Caco-2 (cell line): Measurements from ENCODE around the gene COPS9. TPM values are rescaled to one million over a fixed set of nuclear protein-coding genes. Genes with fewer than 3 reads are reported as not detected.

Experiments
- BruUV-seq: library from RNA; stranded (reverse); fragments of 400-500 nt; replicated peaks from 2 replicates; lab custom pipeline; 2021; lab: Mats Ljungman, UMichigan
- CTCF ChIA-PET: fragments of 300-600 bp; sonication (Branson Sonifier 250); formaldehyde crosslinking; loops from one replicate; lab custom pipeline; 2022; ENCODE audit warnings: antibody characterized with exemption; lab: Charles Lee
- POLR2A ChIA-PET: fragments of 300-600 bp; sonication (Branson Sonifier 250); formaldehyde crosslinking; loops from one replicate; lab custom pipeline; 2022; ENCODE audit warnings: antibody characterized with exemption; lab: Charles Lee
- DNase-seq, 2 experiments: peaks; one replicate each; pipeline versions ENCODE4 v3.0.0 to v3.0.0-alpha.2; 2020 to 2022
- H3K27me3 ChIP-seq: replicated peaks from 2 replicates; pipeline ENCODE4 v1.6.0; 2011; ENCODE audit warnings: low read length; ENCODE audit not compliant: control insufficient read depth, insufficient read depth
- H3K36me3 ChIP-seq: 2 replicates; pipeline ENCODE4 v1.5.1; 2011; ENCODE audit warnings: low read length; ENCODE audit not compliant: control insufficient read depth, insufficient read depth
- H3K4me1 ChIP-seq: fragments of 250-450 bp; sonication (Bioruptor Pico); 2 replicates; pipeline ENCODE4 v1.5.1; 2020; ENCODE audit warnings: mild to moderate bottlenecking
- H3K4me3 ChIP-seq: 2 replicates; pipeline ENCODE4 v1.5.1; 2011; ENCODE audit warnings: low read depth, mild to moderate bottlenecking, control low read depth, low read length
- H3K9me3 ChIP-seq: fragments of 250-450 bp; sonication (Bioruptor Pico); 2 replicates; pipeline ENCODE4 v1.5.1; 2020; ENCODE audit warnings: mild to moderate bottlenecking, moderate library complexity
- H3K27ac Mint-ChIP-seq: one replicate; pipeline ENCODE4 v1.8.0; 2022; ENCODE audit warnings: mixed read lengths; ENCODE audit not compliant: unreplicated experiment
- H3K27me3 Mint-ChIP-seq: one replicate; pipeline ENCODE4 v1.8.0; 2022; ENCODE audit warnings: mixed read lengths; ENCODE audit not compliant: insufficient read depth, unreplicated experiment
- H3K36me3 Mint-ChIP-seq: one replicate; pipeline ENCODE4 v1.8.0; 2022; ENCODE audit warnings: mild to moderate bottlenecking, mixed read lengths; ENCODE audit not compliant: insufficient read depth, unreplicated experiment
- H3K4me1 Mint-ChIP-seq: one replicate; pipeline ENCODE4 v1.8.0; 2022; ENCODE audit warnings: low read depth, mixed read lengths; ENCODE audit not compliant: unreplicated experiment
- H3K4me3 Mint-ChIP-seq: one replicate; pipeline ENCODE4 v1.8.0; 2022; ENCODE audit warnings: mild to moderate bottlenecking, moderate library complexity, mixed read lengths; ENCODE audit not compliant: unreplicated experiment
- H3K9me3 Mint-ChIP-seq: one replicate; pipeline ENCODE4 v1.8.0; 2022; ENCODE audit warnings: mixed read lengths; ENCODE audit not compliant: unreplicated experiment
- CTCF ChIP-seq, 2 experiments: fragments of 200-600 bp in 1 of 2; IDR thresholded peaks; 1 replicate in 1 of 2; 2 replicates in 1 of 2; pipeline versions ENCODE4 v1.5.1 to v1.8.0; 2011 to 2022; ENCODE audit warnings: antibody characterized with exemption in 1 of 2, control low read depth in 1 of 2, inconsistent platforms in 1 of 2, low read depth in 1 of 2, low read length in 1 of 2, mild to moderate bottlenecking in 1 of 2, moderate library complexity in 1 of 2; ENCODE audit not compliant: insufficient read depth in 1 of 2, severe bottlenecking in 1 of 2, unreplicated experiment in 1 of 2
- intact Hi-C: fragments of 100-400 bp; cut with micrococcal nuclease; formaldehyde crosslinking; loops from one replicate; pipeline ENCODE4 v1.10.0; 2022; ENCODE audit not compliant: unreplicated experiment
- total RNA-seq: library from RNA; stranded (reverse); gene quantifications from 2 replicates; pipeline ENCODE4 v1.2.3, GENCODE V29; 2022

Gene COPS9
- total RNA-seq, 1 experiment from 2014 or later = 86.3 TPM

DNA sequence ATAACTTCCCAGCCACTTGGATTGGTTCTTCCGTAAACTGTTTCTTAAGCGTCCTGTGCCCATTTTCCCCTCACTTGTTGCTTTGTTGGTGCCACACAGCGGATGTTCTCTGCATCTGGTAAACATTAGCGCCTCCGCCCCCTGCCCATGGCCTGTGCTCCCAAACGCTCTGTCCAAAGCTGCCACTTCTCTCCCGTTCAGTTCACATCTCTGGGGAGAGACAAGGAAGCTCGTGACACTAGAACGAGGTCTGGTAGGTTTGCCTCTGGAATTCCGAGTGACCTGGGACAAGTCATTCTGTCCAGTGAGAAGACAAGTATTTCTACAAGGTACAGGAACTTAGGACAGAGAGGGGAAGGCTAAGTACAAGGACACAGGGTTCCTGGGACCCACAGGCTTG lies 9.4 kb downstream of the COPS9 start:
- no peak for DNase-seq
- Mint-ChIP-seq H3K27ac (no peak overlapping the region), H3K4me3 (no peak overlapping the region), H3K36me3 (no peaks in the 10 kb centered on the region), H3K27me3 (no peaks in the 10 kb centered on the region), H3K4me1 (no peaks in the 10 kb centered on the region), H3K9me3 (no peaks in the 10 kb centered on the region)
- no peak for TF ChIP-seq CTCF (IDR thresholded peaks at IDR 0.05; ENCODE audit: insufficient read depth in 1 of 2, low read depth in 1 of 2, low read length in 1 of 2, severe bottlenecking in 1 of 2, unreplicated experiment in 1 of 2)
- no peaks in the 10 kb centered on the region for H3K27me3 ChIP-seq
- no peaks in the 10 kb centered on the region for H3K36me3 ChIP-seq
- ChIA-PET CTCF (no interaction called here), POLR2A (no interaction called here)
- intact Hi-C loops = no loop called here
- H3K9me3 ChIP-seq = no peaks in the 10 kb centered on the region
- no peak overlapping the region for H3K4me3 ChIP-seq
- no TSS peak for BruUV-seq
- no peaks in the 10 kb centered on the region for H3K4me1 ChIP-seq

DNA sequence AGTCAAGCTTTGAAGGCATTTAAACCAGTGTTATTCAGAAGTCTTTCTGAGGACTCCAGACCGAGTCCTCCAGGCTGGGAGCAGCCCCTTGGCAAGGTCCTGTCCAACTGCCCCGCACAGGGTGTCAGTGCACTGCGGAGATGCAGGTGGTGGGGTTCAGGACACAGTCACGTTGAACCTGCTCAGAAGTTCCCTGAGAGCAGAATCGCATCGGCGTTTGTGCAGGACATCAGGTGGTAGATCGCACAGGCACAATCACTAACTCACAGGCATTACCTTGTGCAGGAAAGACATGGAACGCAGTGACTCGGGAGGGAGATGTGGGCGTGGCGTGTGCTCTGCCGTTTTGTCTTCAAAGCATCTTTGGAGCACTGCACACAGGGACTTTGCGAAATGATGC lies 10.4 kb downstream of the COPS9 start:
- ChIA-PET CTCF (no interaction called here), POLR2A (no interaction called here)
- Mint-ChIP-seq H3K27ac (no peak overlapping the region), H3K9me3 (no peaks in the 10 kb centered on the region), H3K36me3 (no peaks in the 10 kb centered on the region), H3K4me3 (no peak overlapping the region), H3K27me3 (no peaks in the 10 kb centered on the region), H3K4me1 (no peaks in the 10 kb centered on the region)
- BruUV-seq = no TSS peak
- H3K4me3 ChIP-seq = no peak overlapping the region
- no peaks in the 10 kb centered on the region for H3K4me1 ChIP-seq
- TF ChIP-seq CTCF (IDR thresholded peaks at IDR 0.05; ENCODE audit: insufficient read depth in 1 of 2, low read depth in 1 of 2, low read length in 1 of 2, severe bottlenecking in 1 of 2, unreplicated experiment in 1 of 2) = no peak
- H3K27me3 ChIP-seq = no peaks in the 10 kb centered on the region
- H3K9me3 ChIP-seq = no peaks in the 10 kb centered on the region
- no peak for DNase-seq
- no peaks in the 10 kb centered on the region for H3K36me3 ChIP-seq
- intact Hi-C loops = no loop called here

DNA sequence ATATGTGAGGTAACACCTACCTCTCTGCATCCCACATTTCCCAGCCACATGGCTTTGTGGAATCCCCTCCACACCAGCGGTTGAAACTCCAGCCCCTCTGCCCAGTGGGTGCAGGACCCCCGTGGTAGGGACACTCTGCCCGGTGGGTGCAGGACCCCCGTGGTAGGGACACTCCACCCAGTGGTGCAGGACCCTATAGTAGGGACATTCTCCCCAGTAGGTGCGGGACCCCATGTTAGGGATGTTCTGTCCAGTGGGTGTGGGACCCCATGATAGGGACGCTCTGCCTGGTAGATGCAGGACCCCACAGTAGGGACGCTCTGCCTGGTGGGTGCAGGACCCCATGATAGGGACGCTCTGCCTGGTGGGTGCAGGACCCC lies 11.5 kb downstream of the COPS9 start:
- Mint-ChIP-seq H3K27me3 (no peaks in the 10 kb centered on the region), H3K4me3 (no peak overlapping the region), H3K36me3 (no peaks in the 10 kb centered on the region), H3K9me3 (no peaks in the 10 kb centered on the region), H3K27ac (no peak overlapping the region), H3K4me1 (no peaks in the 10 kb centered on the region)
- H3K9me3 ChIP-seq = no peaks in the 10 kb centered on the region
- no peaks in the 10 kb centered on the region for H3K4me1 ChIP-seq
- no TSS peak for BruUV-seq
- CTCF ChIA-PET = no interaction called here
- no peak for TF ChIP-seq CTCF (IDR thresholded peaks at IDR 0.05; ENCODE audit: insufficient read depth in 1 of 2, low read depth in 1 of 2, low read length in 1 of 2, severe bottlenecking in 1 of 2, unreplicated experiment in 1 of 2)
- H3K4me3 ChIP-seq = no peak overlapping the region
- intact Hi-C loops = no loop called here
- no peaks in the 10 kb centered on the region for H3K36me3 ChIP-seq
- POLR2A ChIA-PET = no interaction called here
- no peak for DNase-seq
- H3K27me3 ChIP-seq = no peaks in the 10 kb centered on the region
